Measurements from ENCODE around the gene SYT15.
"Not testable (repeated sequence)": the region's sequence is repeated elsewhere in the genome, so short reads cannot be mapped to it uniquely, and the experiment has no call there.

The SYT15 gene

DNA sequence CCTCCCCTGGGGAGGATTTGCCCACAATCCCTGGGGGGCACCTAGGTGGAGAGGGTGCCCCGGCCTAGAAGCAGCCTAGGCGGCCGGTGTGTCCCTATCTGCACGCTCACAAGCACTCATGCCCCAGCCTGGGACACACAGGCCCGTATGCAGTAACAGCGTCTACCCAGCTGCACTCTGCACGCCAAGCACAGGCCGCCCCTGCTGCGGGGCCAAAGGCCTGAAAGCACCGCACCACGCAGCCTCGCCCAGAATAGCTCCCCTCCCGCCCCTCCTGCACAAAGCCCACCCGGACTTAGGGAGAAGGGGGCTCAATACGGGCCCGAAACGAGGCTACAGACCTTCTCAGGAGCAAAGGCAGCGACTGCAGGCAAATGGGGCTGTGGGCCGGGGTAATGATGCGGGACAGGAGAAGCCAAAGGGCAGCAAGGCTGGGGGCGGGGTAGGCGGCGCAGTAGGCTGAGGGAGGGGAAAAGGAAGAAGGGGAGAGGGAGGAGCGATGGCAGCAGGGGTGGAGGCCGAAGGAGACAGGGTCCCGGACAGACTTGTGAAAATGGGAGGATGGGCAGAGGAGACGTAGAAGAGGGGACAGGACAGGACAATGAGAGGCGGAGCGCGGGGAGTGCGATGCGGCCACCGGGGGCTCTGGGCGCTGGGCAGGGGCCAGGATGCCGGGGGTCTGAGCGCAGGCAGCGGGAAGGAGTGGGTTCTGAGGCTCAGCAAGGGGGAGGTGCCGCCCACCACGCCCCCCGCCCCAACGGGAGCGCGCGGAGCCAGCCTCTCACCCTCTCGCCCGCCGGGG lies 23.0 kb upstream of the SYT15 start:
- peak in 1 of 58 donors; percentile 48 for DNase-seq

DNA sequence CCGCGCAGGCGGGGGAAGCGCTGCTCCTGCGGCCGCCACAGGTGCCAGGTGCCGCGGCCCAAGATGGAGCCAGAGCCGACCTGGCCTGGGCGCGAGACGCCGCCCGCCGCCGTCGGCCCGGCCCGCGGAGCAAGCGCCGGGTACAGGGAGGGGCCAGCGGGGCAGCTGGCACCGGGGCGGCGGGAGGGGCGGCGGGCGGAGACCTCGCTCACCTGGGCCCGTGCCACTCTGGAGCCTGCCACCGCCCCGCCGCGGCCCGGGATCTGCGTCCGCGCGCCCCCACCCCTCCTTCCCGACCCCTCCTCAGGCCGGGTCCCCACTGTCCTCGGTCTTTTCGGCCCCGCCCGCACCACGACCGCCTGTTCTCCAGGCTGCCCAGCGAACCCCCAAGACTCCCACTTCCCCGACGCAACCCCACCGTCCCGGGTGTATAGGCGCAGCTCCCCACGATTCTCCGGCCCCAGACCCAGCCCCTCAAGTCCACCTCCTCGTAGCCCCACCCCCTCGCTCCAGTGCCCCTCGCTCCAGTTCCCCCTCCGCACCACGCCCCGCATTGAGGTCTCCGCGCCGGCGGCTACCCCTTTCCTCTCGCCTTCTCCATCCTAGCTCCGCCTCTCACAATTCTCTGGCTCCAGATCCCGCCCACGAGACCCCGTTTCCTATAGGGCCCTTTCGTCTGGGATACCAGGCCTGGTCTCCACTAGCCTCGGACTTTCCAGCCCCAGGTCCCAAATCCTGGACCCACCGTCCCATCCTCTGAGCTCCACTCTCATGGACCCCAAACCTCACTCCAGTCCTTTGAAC lies 22.2 kb upstream of the SYT15 start, which contains the start of gene GPRIN2:
TSS of gene GPRIN2 (minus strand) at position 144 of the 804 bp plus-strand sequence. CDS start 5,922 bp downstream, outside the sequence.
- peak in 1 of 58 donors; percentile 14 for DNase-seq

DNA sequence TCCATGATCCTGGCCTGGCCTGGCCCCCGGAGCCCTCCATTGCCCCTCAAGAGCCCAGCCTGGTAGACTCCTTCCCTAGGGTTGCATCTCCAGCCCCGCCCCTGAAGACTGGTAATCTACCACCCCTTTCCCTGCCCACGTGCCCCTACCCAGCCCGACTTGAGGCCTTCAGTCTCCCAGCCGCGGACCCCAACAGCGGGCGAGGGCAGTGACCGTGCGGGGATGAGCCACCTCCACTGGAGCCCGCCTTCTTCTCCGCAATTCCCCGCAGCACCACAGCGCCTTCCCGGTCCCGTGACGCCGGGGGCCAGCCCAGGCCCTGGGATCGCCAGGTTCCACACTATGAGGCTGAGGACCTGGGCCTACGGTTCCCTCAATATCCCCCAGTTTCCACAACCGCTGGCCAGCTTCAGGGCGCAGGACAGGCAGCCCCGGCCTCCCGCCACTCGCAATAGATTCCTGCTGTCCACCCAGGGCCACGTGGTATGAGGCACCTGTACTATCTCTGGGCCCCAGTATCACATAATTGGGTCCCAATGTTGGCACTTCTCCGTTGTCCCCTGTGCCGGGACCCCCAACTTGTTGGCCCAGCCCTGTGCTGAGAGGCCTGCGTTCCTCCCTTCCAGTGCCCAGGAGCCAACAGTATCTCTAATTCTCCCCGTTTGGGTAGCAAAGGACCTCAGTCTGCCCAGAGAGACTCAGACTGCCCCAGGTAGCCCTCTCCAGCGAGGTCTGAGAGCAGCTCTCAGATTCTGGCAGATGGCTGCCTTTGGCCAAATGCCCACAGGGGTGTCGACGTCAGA lies 21.4 kb upstream of the SYT15 start:
- no peak for DNase-seq

DNA sequence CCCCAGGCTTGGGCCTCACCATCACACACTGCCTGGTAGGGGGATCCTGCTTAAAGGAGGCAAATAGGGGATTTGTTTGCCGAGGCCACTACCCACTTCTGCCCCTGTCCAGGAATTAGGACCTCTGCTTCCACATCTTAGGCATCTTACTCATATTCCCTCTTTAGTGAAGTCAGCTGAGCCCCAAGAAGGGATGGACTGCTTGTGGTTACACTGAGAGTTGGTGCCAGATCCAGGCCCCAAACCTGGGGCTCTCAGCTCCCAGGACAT lies 20.9 kb upstream of the SYT15 start:
- no peak for DNase-seq

DNA sequence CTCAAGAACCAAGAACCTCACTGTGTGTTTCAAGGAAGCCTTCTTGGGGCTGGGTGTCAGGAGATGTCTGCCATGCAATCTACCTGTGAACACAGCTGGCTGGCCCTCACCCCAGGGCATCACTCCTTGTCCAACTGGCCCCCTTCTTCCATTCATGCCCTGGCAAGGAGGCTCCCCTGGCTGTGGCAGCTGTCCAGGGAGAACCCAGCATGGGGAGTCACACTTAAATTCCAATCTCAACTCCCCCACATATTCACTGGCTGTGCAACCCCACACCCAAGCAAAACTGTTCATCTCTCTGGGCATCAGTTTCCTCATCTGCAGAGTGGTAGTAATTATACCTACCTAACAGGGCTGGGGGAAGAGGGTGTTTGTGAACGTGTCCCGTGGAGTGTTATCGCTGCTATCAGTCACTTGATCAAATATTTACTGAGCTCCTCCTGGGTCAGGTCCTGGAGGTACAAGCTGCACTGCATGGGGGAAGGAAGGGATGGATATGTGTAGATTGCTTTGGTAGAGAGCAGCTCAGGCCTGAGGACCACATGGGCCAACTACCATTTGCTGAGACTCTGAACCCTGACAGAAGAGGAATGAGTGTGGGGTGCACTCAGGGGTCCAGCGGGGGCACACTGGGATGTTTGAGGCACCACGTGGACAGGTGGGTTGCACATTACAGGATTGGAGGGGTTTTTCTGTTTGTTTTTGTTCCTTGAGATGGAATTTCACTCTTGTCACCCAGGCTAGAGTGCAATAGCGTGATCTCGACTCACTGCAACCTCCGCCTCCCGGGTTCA lies 20.3 kb upstream of the SYT15 start:
- DNase-seq, result no peak

DNA sequence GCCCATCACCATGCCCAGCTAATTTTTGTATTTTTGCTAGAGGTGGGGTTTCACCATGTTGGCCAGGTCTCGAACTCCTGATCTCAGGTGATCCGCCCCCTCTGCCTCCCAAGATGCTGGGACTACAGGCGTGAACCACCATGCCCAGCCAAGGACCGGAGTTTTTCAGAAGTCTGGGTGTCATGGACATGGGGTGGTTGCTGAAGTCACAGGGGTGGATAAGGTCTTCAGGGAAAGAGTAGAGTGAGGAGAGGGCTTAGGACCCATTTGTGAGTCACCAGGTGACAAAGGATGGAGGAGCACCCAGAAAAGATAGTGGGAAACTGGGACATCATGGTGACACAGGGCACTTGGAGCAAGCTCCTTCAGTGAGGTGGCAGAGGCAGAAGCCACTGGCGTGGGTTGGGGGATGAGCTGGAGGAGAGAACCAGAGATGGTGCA lies 19.7 kb upstream of the SYT15 start:
- no peak for DNase-seq

DNA sequence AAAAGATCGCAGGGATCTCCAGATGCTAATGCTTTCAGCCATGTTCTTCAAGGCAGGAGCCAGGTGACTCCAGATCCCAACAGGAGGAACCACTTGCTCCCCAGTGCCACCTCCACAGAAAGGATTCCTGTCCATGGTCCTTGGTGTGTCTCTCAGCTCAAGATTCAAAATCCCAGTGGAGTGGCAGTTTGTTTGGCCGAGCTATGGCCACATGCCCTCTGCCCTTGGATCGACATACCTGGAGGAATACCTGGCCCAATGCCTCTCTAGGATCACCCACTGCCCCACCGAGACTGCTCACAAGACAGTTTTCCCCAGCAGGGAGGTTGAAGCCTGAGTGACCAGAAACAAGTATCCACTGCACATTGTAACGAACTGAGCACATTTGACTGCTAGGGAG lies 18.5 kb upstream of the SYT15 start:
- DNase-seq, result no peak

DNA sequence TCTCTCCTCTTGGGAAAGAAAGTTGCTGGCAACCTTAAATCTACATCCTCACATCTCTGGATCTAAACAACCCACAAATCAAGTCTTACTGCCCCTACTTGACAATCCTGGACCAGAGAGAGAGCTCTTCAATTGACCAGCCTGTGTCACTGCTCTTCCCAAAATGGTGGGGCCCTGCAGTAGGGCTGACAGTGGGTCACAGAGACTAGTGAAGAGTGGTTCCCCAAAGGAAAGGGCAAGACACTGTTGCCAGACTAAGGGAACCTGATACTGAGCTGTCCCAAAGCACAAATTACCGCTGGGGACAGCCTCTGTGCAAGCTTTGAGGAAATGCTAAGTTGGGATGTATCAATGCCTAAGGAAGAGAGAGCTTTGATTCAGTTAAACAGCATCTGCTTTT lies 18.0 kb upstream of the SYT15 start:
- DNase-seq, result no peak

DNA sequence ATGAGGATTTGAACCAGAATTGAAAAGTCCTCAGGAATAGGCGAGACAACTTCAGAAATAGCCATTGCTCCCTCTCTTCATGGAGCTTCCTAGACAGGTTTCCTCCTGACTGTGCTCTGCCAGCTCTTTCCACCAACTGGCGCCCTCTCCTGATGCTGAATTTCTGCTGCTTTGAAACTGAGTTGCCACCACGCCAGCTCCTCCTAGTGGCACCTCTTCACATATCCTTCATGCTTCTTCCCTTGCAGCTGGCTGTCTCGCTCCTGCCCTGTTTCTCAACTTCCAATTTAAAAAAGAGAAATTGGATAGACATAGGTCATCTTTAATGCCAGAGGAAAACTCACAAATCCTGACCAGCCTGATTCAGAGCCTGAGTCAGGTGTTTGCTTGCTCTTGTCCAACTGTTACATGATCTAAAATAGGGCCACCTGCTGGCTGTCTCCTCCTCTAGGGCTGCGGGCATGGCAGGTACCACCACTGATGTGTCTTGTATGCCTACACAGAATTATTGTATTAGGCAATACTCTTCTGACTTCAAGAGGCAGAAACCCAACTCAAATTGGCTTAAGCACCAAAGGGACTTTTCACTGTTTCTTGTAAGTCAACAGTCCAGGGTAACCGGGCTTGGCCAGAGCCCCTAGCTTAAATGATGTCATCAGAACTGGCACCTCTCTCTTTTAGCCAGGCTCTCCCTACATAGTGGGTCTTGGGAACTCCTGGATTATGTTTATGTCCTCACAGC lies 13.2 kb upstream of the SYT15 start:
- peak in 38 of 58 donors; percentile 14 to 79 (median 48) for DNase-seq

DNA sequence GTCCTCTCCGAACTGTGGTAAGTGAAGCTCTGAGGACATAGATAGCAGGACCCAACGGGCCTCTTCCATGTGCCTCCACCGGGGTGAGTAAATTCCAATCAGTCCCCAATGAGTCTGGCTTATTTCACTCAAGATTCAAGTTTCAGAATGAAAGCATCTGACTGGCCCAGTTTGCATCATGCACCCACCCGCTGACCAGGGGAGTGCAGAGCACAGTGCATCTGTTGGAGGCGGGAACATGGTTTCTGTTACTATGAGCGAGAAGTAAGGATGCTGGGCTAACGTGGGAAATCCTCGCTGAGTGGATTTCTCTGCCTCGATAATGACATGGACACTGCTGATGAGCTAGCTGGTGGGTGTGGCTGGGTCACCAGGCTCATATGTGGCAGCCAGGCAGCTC lies 11.8 kb upstream of the SYT15 start:
- not testable (repeated sequence) for DNase-seq

DNA sequence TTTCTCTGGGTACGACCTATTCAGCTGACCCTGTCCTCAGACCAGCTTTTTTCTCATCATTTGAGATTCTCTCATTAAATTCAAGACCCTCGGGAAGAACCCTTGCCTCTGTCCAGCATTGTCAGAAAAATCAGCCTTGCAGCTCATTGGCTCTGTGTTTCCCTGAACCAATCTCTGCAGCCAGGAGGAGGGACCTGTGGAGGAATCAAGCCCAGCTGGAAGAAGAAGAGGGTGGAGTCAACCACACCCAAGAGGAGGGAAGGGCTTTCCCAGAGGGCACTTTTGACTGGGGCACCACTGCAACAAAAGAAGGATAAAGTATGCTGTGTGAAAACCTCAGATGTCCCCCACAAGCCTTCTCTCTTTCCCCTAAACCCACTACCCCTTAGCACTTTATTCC lies 8.3 kb upstream of the SYT15 start:
- DNase-seq, result not testable (repeated sequence)

DNA sequence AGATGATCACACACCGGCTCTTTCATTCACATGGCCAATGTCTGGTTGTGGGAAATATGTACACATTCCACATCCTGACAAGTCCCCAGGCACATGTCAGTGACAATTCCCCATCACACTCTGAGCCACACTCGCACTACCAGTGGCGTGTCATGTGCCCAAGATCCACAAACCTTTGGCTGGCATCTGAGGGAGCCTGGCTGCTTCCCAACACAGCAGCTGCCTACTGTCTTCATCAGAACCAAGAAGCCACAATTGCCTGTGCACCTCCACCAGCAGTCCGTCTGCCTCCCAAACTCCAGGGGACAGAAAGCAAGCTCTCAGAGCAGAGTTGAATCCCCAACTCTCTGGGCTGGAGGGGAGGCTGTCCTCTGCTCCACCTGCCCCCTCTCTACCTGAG lies 6.2 kb upstream of the SYT15 start:
- DNase-seq, result not testable (repeated sequence)

DNA sequence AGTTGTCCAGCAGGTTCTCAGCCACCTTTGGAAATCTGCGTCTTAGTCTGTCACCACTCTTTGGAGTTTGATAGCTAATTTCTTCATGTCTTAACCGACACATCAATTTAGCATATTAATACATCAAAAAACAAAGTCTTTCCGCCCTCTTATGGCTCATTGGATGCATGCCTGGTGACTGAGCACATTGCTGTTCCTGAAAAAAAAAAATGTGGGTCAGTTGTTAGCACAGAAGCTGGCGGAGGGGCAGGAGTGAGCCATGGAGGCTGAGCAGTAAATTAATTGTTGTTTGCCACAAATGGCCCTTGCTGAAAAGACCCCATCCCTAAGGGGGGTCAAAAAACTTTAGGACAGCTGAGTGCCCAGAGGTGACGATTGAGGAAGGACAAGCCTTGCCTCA lies 5.6 kb upstream of the SYT15 start:
- DNase-seq, result not testable (repeated sequence)

DNA sequence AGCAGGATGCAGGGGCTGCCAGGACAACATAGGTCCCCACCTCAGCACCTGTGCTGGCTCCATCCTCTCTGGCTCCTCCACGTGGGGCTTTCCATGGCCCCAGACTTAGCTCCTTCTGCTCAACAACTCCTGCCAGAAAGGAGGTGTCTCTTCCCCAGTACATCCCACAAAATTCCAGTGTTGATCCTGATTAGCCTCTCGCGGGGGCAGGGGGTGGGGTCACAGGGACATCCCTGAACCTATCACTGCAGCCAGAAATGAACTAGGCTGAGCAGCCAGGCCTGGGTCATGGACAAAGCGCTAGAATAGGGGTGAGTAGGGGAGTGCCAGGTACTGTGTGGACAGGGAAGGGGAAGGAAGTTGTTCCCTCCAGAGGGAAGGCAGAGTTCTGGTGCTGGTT lies 5.0 kb upstream of the SYT15 start:
- DNase-seq, result not testable (repeated sequence)

DNA sequence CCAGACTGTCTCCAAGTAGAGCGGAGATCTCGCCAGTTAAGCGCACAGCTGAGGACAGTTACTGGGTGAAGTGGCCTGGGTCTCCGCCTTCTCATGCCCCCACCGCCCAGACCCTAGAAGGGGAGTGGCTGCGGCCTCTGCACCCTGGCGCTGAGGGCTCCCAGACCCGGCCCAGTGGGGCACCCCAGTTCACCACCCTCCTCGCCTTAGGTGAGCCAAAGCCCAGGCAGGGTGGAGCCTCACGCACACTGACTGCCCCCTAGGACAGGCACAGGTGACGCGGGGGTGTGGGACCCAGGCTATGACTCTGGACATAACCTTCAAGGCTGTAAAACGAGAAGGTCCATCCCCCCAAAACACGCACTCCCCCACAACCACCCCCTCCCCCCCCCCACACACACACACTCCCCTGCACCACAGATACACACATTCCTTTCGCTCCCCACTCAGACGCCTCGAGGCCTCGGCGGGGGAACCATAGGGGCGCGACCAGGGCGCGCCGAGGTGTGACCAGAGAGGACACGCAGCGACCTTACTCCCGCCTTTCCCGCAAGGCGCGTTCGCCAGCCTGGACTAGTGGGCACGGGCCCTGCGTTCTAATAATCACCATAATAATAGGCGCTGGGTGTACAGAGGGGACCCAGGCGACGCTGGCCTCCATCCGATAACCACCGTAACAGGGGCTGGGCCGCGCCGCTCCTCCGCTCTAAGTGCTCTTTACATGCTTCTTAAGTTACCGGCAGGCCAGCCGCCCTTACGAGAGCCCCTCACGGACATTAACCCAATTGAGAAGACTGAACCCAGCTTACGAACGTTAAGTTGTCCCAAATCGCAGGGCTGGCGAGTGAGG lies 1.1 kb upstream of the SYT15 start:
- not testable (repeated sequence) for DNase-seq

DNA sequence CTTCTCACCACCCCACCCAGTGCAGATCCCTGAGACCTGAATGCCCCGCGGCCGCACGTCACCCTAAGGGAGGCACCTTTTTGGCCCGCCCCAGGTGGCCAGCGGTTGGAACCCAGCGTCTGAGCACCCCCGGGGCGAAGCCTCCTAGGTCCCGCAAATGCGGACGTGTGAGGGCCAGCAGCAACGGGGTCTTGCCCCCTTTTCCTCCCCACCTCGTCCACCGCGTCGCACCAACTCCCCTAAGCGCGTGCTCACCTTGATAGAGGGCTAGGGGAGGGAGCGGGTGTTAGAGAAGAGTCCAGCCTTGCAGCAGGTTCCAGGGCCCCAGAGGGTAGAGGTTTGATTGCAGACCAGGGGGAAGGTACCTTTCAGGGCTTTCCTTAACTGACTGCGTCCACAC lies 450 bp downstream of the SYT15 start:
- DNase-seq, result not testable (repeated sequence)

DNA sequence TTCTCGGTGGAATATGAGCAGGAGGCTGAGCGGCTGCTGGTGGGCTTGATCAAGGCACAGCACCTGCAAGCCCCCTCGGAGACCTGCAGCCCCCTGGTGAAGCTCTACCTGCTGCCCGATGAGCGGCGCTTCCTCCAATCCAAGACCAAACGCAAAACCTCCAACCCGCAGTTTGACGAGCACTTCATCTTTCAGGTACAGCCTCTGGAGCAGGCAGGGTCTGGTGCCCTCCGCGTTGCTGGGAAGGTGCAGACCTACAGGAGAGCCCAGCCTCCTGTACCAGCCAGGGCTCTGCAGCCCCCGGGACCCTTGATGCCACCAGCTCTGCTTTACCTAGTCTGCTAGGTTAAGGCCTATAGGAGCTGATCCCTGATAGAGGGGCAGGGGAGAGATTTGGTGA lies 3.1 kb downstream of the SYT15 start:
- not testable (repeated sequence) for DNase-seq

DNA sequence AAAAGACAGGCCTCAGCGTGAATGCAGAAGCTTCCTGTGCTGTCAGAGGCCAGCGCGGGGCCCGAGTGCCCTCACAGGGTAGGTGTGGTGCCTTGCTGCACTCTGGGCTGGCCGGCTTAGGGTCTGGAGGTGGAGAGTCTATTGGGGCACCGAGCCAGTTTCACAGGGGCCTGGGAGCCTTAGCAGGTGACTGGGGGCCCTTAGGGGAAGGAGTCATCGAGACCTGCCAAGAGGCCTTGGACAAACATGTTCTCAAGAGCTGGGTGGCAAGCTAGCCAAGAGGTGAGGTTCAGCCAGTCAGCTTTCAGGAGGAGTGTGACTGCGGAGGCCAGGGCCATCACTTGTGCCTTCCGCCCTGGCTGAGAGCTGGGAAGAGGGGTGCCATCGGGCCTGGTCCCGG lies 3.6 kb downstream of the SYT15 start:
- not testable (repeated sequence) for DNase-seq

DNA sequence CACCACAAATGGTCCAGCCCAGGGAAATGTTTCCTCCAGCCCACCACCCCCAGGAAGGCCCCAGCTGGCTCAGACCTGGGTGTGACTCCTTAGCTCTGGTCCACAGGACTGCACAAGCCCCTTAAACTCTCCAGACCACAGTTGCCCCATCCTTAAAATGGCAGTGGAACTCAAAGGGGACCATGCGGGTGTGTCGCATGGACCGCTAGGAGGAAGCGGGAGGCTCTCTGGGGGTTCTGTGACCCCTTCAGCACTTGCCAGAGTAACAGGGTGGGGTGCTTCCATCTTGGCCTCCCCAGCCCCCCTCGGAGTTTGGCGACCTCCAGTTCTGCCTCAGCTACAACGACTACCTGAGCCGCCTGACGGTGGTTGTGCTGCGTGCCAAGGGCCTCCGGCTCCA lies 5.3 kb downstream of the SYT15 start:
- not testable (repeated sequence) for DNase-seq
